Neural cell (in vitro differentiated cells): ENCODE measurements around the gene ZC3HAV1L. TPM values are rescaled to one million over a fixed set of nuclear protein-coding genes. Genes with fewer than 3 reads are reported as not detected.

Experiments used
- H2AFZ ChIP-seq: fragments of 200-600, 300-800 bp; sonication (generic), shearing (Covaris generic); 2 replicates; pipeline ENCODE4 v1.6.0; 2014; ENCODE audit warnings: low read depth, mild to moderate bottlenecking, antibody characterized with exemption, low read length, moderate library complexity
- H3F3A ChIP-seq: fragments of 200-600 bp; shearing (Covaris generic); 2 replicates; pipeline ENCODE4 v1.6.1; 2016; ENCODE audit warnings: mild to moderate bottlenecking, moderate library complexity, mixed read lengths, antibody characterized with exemption, low read length; ENCODE audit not compliant: insufficient read depth, poor library complexity, severe bottlenecking
- H3K27ac ChIP-seq: fragments of 200-600, 300-800 bp; sonication (generic), shearing (Covaris generic); 2 replicates; pipeline ENCODE4 v1.5.1; 2014; ENCODE audit warnings: mild to moderate bottlenecking, low read length, moderate library complexity
- H3K27me3 ChIP-seq: fragments of 300-800, 200-600 bp; sonication (generic), shearing (Covaris generic); 2 replicates; pipeline ENCODE4 v1.6.0; 2014; ENCODE audit warnings: mild to moderate bottlenecking, low read depth, low read length, moderate library complexity; ENCODE audit not compliant: insufficient read depth
- H3K36me3 ChIP-seq: fragments of 300-800, 200-600 bp; sonication (generic), shearing (Covaris generic); 2 replicates; pipeline ENCODE4 v1.5.1; 2014; ENCODE audit warnings: mild to moderate bottlenecking, antibody characterized with exemption, low read length, moderate library complexity; ENCODE audit not compliant: insufficient read depth
- H3K4me2 ChIP-seq: fragments of 300-800, 200-600 bp; sonication (generic), shearing (Covaris generic); 2 replicates; pipeline ENCODE4 v1.6.0; 2014; ENCODE audit warnings: mild to moderate bottlenecking, low read length
- H3K4me3 ChIP-seq: fragments of 300-800, 200-600 bp; sonication (generic), shearing (Covaris generic); 2 replicates; pipeline ENCODE4 v1.5.1; 2014; ENCODE audit warnings: mild to moderate bottlenecking, low read length, moderate library complexity
- H3K79me2 ChIP-seq: fragments of 200-600 bp; shearing (Covaris generic); replicated peaks from 2 replicates; pipeline ENCODE4 v1.6.0; 2014; ENCODE audit warnings: mild to moderate bottlenecking, low read length, moderate library complexity; ENCODE audit not compliant: insufficient read depth
- H3K9ac ChIP-seq: fragments of 300-800, 200-600 bp; sonication (generic), shearing (Covaris generic); 2 replicates; pipeline ENCODE4 v1.6.1; 2016; ENCODE audit warnings: mild to moderate bottlenecking, low read length, mixed read lengths
- H3K9me2 ChIP-seq: fragments of 200-600 bp; shearing (Covaris generic); 2 replicates; pipeline ENCODE4 v1.6.1; 2016; ENCODE audit warnings: mild to moderate bottlenecking, low read length, mixed read lengths; ENCODE audit not compliant: insufficient read depth
- H3K9me3 ChIP-seq: fragments of 200-600, 300-800 bp; sonication (generic), shearing (Covaris generic); 2 replicates; pipeline ENCODE4 v1.6.1; 2016; ENCODE audit warnings: mild to moderate bottlenecking, mixed run types, low read length, moderate library complexity, mixed read lengths
- H4K20me1 ChIP-seq: fragments of 200-600 bp; shearing (Covaris generic); 2 replicates; pipeline ENCODE4 v1.6.1; 2016; ENCODE audit warnings: mild to moderate bottlenecking, mixed run types; ENCODE audit not compliant: insufficient read depth
- CTCF ChIP-seq: fragments of 450-650 bp; IDR thresholded peaks from 2 replicates; pipeline ENCODE4 v1.5.1; 2014; ENCODE audit warnings: antibody characterized with exemption, mild to moderate bottlenecking, moderate library complexity; ENCODE audit not compliant: poor library complexity, severe bottlenecking
- EP300 ChIP-seq: fragments of 450-650 bp; conservative IDR thresholded peaks from 2 replicates; pipeline ENCODE4 v1.6.1; 2014; ENCODE audit warnings: antibody characterized with exemption, mild to moderate bottlenecking, moderate library complexity; ENCODE audit not compliant: poor library complexity, severe bottlenecking
- EZH2 ChIP-seq: fragments of 200-600, 300-800 bp; shearing (Covaris generic), sonication (generic); IDR thresholded peaks from 2 replicates; pipeline ENCODE4 v1.6.1; 2014; ENCODE audit warnings: antibody characterized with exemption, low read length, borderline replicate concordance, mild to moderate bottlenecking; ENCODE audit not compliant: insufficient read depth, poor library complexity, severe bottlenecking
- MXI1 ChIP-seq: fragments of 450-650 bp; conservative IDR thresholded peaks from 2 replicates; pipeline ENCODE4 v1.6.1; 2014; ENCODE audit warnings: antibody characterized with exemption, mild to moderate bottlenecking; ENCODE audit not compliant: poor library complexity, severe bottlenecking
- POLR2AphosphoS5 ChIP-seq: IDR thresholded peaks from 2 replicates; pipeline ENCODE4 v1.6.1; 2012
- RAD21 ChIP-seq: fragments of 450-650 bp; conservative IDR thresholded peaks from 2 replicates; pipeline ENCODE4 v1.6.1; 2014; ENCODE audit warnings: antibody characterized with exemption, mild to moderate bottlenecking, moderate library complexity
- REST ChIP-seq: IDR thresholded peaks from 2 replicates; pipeline ENCODE4 v1.6.1; 2012; ENCODE audit warnings: borderline replicate concordance
- SMC3 ChIP-seq: fragments of 450-650 bp; conservative IDR thresholded peaks from 2 replicates; pipeline ENCODE4 v1.6.1; 2014; ENCODE audit warnings: antibody characterized with exemption, mild to moderate bottlenecking, moderate library complexity; ENCODE audit not compliant: poor library complexity
- TAF1 ChIP-seq: IDR thresholded peaks from 2 replicates; pipeline ENCODE4 v1.6.1; 2012; ENCODE audit warnings: low read depth
- polyA plus RNA-seq: library from polyadenylated mRNA; depleted of rRNA; stranded (reverse); fragments of >200 nt; gene quantifications from 2 replicates; pipeline ENCODE4 v1.2.3, GENCODE V29; 2014

Gene ZC3HAV1L
- polyA plus RNA-seq, 1 donor from 2014 or later = not detected

- TF ChIP-seq SMC3 = no peak
- H4K20me1 ChIP-seq = no peaks in the 10 kb centered on the region
- no peak overlapping the region for H3K27ac ChIP-seq
- H3K36me3 ChIP-seq = no peaks in the 10 kb centered on the region
- no peak overlapping the region for H2AFZ ChIP-seq
- H3K4me3 ChIP-seq = peak overlapping the region; percentile 55
- no peaks in the 10 kb centered on the region for H3K9me2 ChIP-seq
- no peak overlapping the region for H3K9ac ChIP-seq
- H3K4me2 ChIP-seq = no peak overlapping the region
- H3K9me3 ChIP-seq = no peaks in the 10 kb centered on the region
- H3K27me3 ChIP-seq = peaks cover 20% of the 10 kb centered on the region
- no peaks in the 10 kb centered on the region for H3F3A ChIP-seq
- H3K79me2 ChIP-seq = no peaks in the 10 kb centered on the region
Measured at GRCh38 chr7:139034855-139035585, 822 bp downstream of the ZC3HAV1L start.

GRCh38 chr7:139034336-139034735 is 1.5 kb downstream of the ZC3HAV1L start:
- H3K4me3 ChIP-seq = no peak overlapping the region
- H3K27me3 ChIP-seq = peaks cover 20% of the 10 kb centered on the region
- no peak overlapping the region for H3K9ac ChIP-seq
- no peak overlapping the region for H3K4me2 ChIP-seq
- H3K36me3 ChIP-seq = no peaks in the 10 kb centered on the region
- TF ChIP-seq EP300 = no peak
- TF ChIP-seq SMC3 = no peak
- no peak for TF ChIP-seq POLR2AphosphoS5
- TF ChIP-seq REST = no peak
- no peak for TF ChIP-seq EZH2
- TF ChIP-seq CTCF = no peak
- no peak for TF ChIP-seq TAF1
- TF ChIP-seq RAD21 = no peak
- no peak for TF ChIP-seq MXI1
- no peaks in the 10 kb centered on the region for H3K9me3 ChIP-seq
- H3K9me2 ChIP-seq = no peaks in the 10 kb centered on the region
- H3K79me2 ChIP-seq = no peaks in the 10 kb centered on the region
- no peaks in the 10 kb centered on the region for H3F3A ChIP-seq
- no peaks in the 10 kb centered on the region for H4K20me1 ChIP-seq
- no peak overlapping the region for H2AFZ ChIP-seq
- no peak overlapping the region for H3K27ac ChIP-seq
